AML-193 (cell line): ENCODE data around the gene GNAL.
"Not testable (repeated sequence)": the region's sequence is repeated elsewhere in the genome, so short reads cannot be mapped to it uniquely, and the experiment has no call there.

Source experiments
- DNase-seq, 2 experiments: peaks; one replicate each; lab custom pipeline; 2025; lab: John Stamatoyannopoulos, UW

Gene GNAL

DNA sequence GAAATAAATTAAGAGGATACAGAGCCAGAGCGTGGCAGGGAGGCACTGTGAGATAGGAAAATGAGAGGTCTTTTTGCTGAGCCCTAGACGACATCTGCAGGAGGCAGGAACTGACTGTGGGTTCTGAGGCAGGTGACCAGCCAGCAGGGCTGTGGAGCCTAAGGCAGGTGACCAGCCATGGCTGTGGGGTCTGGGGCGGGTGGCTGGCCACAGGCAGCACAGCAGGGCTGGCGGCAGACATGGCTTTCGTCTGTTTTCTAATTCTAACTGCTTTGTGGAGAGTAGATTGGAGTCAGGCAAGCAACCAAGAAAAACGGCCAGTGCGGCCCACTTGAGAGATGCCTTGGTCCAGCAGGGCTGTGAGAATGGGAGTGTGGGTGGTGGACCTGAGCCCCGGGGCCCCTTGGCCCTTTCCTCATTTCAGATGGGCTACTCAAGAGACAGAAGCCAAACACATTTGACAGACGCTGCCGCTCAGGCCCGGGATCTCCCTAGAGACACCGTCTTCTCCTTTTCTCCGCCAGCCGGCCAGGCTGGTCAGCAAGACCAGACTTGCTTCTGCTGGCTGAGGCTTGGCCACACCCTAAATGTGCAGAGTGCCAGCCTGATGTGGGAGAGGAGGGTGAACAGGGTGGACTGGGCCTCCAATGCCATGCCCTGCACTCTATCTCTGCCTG, 19.7 kb upstream of the GNAL start:
- DNase-seq, result no peak

GRCh38 chr18:11669948-11670275, 19.2 kb upstream of the GNAL start:
- DNase-seq, result no peak

DNA sequence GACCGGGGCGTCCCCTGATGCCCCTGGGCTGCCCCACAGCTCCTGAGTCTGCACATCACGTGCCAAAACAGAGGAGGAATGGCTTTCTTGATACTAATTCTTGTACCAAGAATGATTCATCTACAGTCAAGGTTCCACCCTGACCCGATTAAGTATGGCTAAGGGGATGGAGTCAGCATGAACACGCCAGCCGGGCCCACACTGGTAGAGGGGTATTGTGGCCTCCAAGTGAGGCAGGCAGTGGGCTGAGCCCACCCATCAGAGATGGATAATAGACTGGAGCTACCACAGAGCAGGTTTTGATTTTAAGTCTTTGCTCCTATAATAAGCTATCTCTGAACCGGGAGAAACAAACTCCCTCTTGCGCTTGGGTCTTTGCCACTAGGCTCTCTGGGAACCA, 17.9 kb upstream of the GNAL start:
- DNase-seq, result no peak

- DNase-seq, result no peak
These were observed 16.9 kb upstream of the GNAL start for GRCh38 chr18:11672198-11672597.

DNA sequence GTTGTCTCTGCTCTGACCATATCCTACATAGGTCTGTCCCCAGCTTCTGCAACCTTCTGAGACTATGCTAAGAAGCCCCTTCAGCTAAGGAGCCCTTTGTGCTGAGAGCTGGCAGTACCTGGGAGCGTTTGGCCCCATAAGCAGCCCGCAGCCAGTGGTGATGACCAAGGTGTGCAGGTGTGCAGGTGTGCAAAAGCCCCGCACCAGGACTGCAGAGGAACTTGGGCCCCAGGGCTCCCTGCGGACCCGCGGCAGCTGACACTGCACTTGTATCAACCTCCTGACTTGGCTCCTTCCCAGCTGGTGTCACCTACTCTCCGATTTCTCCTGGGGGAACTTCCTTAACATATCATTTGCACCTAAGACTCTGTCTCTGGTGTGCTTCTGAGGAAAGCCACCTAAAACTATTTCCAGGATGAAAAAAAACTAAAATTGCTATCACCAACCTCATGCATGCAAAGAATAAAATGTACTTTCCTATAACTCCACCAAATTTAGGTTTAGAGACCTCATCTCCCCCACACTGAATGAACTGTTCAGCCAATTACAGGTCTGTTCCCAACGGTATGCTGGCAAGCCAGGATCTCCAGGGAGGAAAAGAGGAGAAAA, 16.1 kb upstream of the GNAL start:
- no peak for DNase-seq

DNA sequence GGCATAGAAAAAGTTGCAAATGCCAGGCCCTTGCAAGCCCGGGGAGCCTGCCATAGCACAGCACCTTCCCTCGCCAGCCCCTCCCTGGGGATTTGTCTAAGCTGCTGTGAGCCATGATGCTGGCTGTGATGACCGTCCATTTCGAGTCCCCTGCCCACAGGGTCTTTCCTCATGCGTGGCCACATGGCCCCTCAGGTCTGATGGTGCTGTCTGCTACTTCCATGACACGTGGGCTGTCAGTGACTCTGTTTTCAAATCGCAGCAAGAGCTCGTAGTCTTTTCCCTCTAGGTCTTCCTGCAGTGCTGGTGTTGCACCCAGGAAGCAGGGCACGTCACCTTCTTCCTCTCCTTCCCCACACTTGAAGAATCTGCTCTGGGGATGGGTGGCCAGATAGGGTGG, 15.5 kb upstream of the GNAL start:
- no peak for DNase-seq

- no peak for DNase-seq
These were observed 14.9 kb upstream of the GNAL start for GRCh38 chr18:11674119-11674518.

- DNase-seq, result no peak
These were observed 12.7 kb upstream of the GNAL start for GRCh38 chr18:11676386-11676785.

GRCh38 chr18:11676867-11677266, 12.2 kb upstream of the GNAL start:
- DNase-seq, result no peak

- no peak for DNase-seq
These were observed 10.9 kb upstream of the GNAL start for GRCh38 chr18:11678211-11678610.

DNA sequence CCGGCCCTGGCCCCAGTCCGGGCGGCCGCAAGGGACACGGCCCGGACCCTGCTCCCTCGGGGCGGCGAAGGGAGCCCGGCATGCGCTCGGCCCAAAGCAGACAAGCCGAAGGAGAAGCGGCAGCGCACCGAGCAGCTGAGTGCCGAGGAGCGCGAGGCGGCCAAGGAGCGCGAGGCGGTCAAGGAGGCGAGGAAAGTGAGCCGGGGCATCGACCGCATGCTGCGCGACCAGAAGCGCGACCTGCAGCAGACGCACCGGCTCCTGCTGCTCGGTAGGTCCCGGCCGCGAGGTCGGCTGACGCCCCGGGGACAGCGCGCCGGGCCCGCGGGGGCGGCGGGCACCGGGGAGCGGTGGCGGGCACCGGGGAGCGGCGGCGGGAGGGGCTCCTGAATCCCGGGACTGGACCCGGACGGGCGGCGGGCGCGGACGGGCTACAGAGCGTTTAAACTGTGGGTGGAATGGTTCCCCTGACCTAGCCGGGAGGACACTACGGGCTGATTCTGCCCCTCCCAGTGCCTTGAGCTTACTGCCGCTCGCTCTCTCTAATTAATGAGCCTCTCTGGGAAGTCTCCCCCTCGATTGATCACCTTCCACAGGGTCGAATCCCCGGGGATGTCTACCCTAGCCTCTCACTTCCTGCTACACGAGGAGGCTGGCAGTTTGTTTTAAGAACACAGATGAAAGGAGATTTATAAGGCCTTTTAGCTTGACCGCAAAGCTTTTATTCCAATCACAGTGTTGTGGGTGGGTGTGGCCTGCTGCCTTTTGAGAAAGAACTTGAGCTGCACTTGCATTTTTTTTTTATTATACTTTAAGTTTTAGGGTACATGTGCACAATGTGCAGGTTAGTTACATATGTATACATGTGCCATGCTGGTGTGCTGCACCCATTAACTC, 853 bp downstream of the GNAL start:
- DNase-seq, result no peak

- not testable (repeated sequence) for DNase-seq
These were observed 1.6 kb downstream of the GNAL start for GRCh38 chr18:11690660-11691059.

GRCh38 chr18:11695736-11696135, 6.7 kb downstream of the GNAL start:
- DNase-seq, result no peak

DNA sequence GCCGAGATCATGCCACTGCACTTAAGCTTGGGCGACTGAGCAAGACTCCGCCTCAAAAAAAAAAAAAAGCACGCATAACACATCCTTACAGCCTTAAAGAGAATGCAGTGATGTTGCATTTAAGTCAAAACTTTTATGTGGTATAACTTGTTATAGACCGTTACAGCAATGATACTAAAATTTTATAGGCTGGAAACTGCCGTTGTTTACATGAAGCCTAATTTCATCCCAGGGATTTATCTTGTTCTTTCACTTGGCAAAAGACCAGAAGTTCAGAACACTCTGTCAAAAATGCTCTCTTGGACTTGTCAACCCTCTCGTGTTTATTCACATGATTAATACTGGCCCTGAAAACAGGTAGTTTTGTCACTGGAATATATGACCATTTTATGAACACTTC, 7.4 kb downstream of the GNAL start:
- DNase-seq, result no peak

DNA sequence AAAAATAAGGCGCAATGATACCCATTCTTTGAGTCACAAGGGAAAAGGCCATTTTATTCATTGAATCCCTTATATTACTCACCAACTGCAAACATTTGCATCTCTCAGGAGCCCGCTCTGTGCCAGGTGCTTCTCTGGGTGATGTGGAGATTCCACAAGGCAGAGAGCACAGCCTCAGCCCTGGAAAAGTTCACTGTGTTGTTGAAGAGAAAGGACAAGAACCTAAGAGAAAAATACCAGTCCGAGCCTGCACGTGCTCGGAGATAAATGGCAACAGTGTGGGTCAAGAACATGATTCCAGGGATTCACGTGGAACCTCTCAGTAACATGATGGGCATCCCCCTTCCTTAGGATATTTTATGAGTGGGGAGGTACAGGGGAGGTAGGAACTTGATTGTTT, 11.8 kb downstream of the GNAL start:
- DNase-seq, result no peak

- DNase-seq, result no peak
These were observed 21.5 kb downstream of the GNAL start for GRCh38 chr18:11710578-11710977.

GRCh38 chr18:11713756-11714155, 24.7 kb downstream of the GNAL start:
- DNase-seq, result no peak

DNA sequence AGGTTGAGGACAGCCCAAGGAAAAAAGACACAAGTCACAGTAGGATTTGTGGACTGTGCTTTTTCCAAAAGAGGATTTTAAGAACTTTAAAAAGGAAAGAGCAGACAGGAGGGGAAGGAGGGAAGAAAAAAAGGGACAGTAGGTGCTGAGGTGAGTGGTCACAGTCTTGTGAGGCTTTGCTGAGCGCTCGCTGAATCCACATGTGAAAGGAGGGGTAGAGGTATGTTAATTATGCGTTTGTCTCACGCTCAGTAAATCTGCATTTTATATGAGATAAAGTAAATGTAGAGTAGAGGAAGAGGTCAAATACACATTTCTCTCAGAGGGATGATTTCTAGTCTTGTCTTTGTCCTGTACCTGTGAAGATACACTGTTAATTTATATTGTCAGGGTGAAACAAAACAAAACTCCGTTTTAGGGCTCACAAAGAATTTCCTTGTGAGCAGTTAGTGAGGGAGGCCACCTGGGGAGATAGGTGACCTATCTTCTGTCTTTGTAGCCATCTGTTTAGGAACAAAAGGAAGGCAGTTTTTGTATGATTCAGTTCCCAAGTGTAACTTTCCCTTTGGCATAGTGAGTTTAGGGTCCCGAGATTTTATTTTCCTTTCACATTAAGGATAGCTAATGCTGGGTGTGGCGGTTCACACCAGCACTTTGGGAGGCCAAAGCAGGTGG, 25.3 kb downstream of the GNAL start:
- DNase-seq, result no peak

DNA sequence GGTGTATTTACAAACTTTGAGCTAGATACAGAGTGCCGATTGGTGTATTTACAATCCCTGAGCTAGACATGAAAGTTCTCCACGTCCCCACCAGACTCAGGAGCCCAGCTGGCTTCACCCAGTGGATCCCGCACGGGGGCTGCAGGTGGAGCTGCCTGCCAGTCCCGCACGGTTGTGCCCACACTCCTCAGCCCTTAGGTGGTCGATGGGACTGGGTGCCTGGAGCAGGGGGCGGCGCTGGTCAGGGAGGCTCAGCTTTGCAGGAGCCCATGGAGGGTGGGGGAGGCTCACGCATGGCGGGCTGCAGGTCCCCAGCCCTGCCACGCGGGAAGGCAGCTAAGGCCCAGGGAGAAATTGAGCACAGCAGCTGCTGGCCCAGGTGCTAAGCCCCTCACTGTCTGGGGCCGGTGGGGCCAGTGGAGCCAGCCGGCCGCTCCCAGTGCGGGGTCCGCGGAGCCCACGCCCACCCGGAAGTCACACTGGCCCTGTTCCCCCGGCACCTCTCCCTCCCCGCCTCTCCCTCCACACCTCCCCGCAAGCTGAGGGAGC, 27.8 kb downstream of the GNAL start:
- not testable (repeated sequence) for DNase-seq

- DNase-seq, result no peak
These were observed 30.0 kb downstream of the GNAL start for GRCh38 chr18:11719050-11719449.

DNA sequence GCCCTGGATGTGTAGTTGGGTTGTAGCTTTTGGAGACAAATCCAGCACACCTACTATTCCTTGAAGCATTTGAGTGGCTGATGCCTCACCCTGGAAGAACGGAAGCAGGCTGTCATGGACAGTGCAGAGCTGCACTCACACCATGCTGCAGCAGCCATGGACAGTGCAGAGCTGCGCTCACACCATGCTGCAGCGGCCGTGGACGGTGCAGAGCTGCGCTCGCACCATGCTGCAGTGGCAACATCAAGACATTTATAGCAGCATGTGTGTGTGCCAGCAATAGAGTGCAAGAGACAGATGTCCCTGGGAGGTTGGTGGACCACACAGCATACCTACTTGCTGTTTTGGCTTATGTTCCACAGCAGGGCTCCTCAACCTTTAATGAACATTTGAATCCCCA, 30.6 kb downstream of the GNAL start:
- DNase-seq, result no peak

DNA sequence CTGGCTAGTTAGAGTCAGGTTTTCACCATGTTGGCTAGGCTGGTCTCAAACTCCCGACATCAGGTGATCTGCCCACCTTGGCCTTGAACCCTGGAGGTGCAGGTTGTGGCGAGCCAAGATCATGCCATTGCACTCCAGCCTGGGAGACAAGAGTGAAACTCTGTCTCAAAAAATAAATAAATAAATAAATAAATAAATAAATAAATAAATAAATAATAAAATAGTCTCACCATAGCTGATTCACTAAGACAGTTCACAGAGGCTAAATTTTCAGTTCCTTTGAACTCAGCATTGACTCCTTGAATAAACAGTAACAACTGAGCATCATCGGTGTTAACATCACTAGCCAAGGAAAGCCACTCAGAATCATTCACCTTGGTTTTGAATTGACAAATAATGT, 32.7 kb downstream of the GNAL start:
- DNase-seq, result no peak
